ENCODE data around the gene XPC.

The XPC gene

GRCh38 chr3:14169871-14170270, 8.5 kb downstream of the XPC start:
- DNase-seq (ENCODE audit: low read depth), result no peak

- DNase-seq (ENCODE audit: low read depth), result no peak
These were observed 9.0 kb downstream of the XPC start for GRCh38 chr3:14169435-14169834.

GRCh38 chr3:14166877-14167603, 11.4 kb downstream of the XPC start:
- DNase-seq (ENCODE audit: low read depth), result no peak

- DNase-seq (ENCODE audit: low read depth), result no peak
These were observed 16.2 kb downstream of the XPC start for GRCh38 chr3:14162178-14162577.

- no peak for DNase-seq (ENCODE audit: low read depth)
These were observed 17.1 kb downstream of the XPC start for GRCh38 chr3:14161282-14161681.

GRCh38 chr3:14159426-14159825, 19.0 kb downstream of the XPC start:
- DNase-seq (ENCODE audit: low read depth), result no peak

GRCh38 chr3:14158370-14158769, 20.0 kb downstream of the XPC start:
- no peak for DNase-seq (ENCODE audit: low read depth)

- no peak for DNase-seq (ENCODE audit: low read depth)
These were observed 20.4 kb downstream of the XPC start for GRCh38 chr3:14157951-14158350.

GRCh38 chr3:14156843-14157561, 21.4 kb downstream of the XPC start:
- DNase-seq (ENCODE audit: low read depth), result no peak

GRCh38 chr3:14156201-14156600, 22.2 kb downstream of the XPC start:
- DNase-seq (ENCODE audit: low read depth), result no peak

GRCh38 chr3:14154895-14155440, 23.4 kb downstream of the XPC start:
- DNase-seq (ENCODE audit: low read depth), result no peak

- no peak for DNase-seq (ENCODE audit: low read depth)
These were observed 24.1 kb downstream of the XPC start for GRCh38 chr3:14154276-14154675.

GRCh38 chr3:14153663-14154062, 24.7 kb downstream of the XPC start:
- DNase-seq (ENCODE audit: low read depth), result no peak

GRCh38 chr3:14152963-14153355, 25.4 kb downstream of the XPC start:
- no peak for DNase-seq (ENCODE audit: low read depth)

GRCh38 chr3:14152233-14152962, 26.0 kb downstream of the XPC start:
- no peak for DNase-seq (ENCODE audit: low read depth)

GRCh38 chr3:14151471-14152083, 26.8 kb downstream of the XPC start:
- no peak for DNase-seq (ENCODE audit: low read depth)

- no peak for DNase-seq (ENCODE audit: low read depth)
These were observed 27.7 kb downstream of the XPC start for GRCh38 chr3:14150491-14151230.

GRCh38 chr3:14150078-14150477, 28.3 kb downstream of the XPC start:
- DNase-seq (ENCODE audit: low read depth), result no peak

- no peak for DNase-seq (ENCODE audit: low read depth)
These were observed 30.1 kb downstream of the XPC start for GRCh38 chr3:14148041-14148985.

GRCh38 chr3:14147617-14148016, 30.8 kb downstream of the XPC start:
- DNase-seq (ENCODE audit: low read depth), result no peak

- DNase-seq (ENCODE audit: low read depth), result no peak
These were observed 31.4 kb downstream of the XPC start for GRCh38 chr3:14147066-14147435.

All from CMK (cell line).